Skeletal muscle satellite cell (primary cell): Measurements from ENCODE around the gene FBH1. TPM values are rescaled to one million over a fixed set of nuclear protein-coding genes. Genes with fewer than 3 reads are reported as not detected.
"Not testable (repeated sequence)": the region's sequence is repeated elsewhere in the genome, so short reads cannot be mapped to it uniquely, and the experiment has no call there.

Experiments
- H3K27me3 ChIP-seq: 2 replicates; pipeline ENCODE4 v1.7.0; 2013; ENCODE audit warnings: low read length; ENCODE audit not compliant: control insufficient read depth, insufficient read depth
- H3K36me3 ChIP-seq: 2 replicates; pipeline ENCODE4 v1.7.0; 2013; ENCODE audit warnings: mild to moderate bottlenecking, control low read depth, low read length; ENCODE audit not compliant: insufficient read depth
- H3K4me1 ChIP-seq: 2 replicates; pipeline ENCODE4 v1.7.0; 2013; ENCODE audit warnings: low read length; ENCODE audit not compliant: control insufficient read depth, insufficient read depth
- H3K4me2 ChIP-seq: 2 replicates; pipeline ENCODE4 v1.7.0; 2013; ENCODE audit warnings: mild to moderate bottlenecking, low read length
- H3K4me3 ChIP-seq: 2 replicates; pipeline ENCODE4 v1.7.0; 2013; ENCODE audit warnings: low read length
- H3K9ac ChIP-seq: 2 replicates; pipeline ENCODE4 v1.7.0; 2013; ENCODE audit warnings: mild to moderate bottlenecking, low read depth, low read length, moderate library complexity
- H3K9me3 ChIP-seq: replicated peaks from 2 replicates; pipeline ENCODE4 v1.7.0; 2013; ENCODE audit warnings: mild to moderate bottlenecking, control low read depth, low read length
- total RNA-seq: library from RNA; depleted of rRNA; stranded (reverse); fragments of >200 nt; gene quantifications from 2 replicates; pipeline ENCODE4 v1.2.3, GENCODE V29; 2012; rRNA removed

FBH1 gene
- total RNA-seq = 67.9 and 85.7 TPM in 2 replicates

DNA sequence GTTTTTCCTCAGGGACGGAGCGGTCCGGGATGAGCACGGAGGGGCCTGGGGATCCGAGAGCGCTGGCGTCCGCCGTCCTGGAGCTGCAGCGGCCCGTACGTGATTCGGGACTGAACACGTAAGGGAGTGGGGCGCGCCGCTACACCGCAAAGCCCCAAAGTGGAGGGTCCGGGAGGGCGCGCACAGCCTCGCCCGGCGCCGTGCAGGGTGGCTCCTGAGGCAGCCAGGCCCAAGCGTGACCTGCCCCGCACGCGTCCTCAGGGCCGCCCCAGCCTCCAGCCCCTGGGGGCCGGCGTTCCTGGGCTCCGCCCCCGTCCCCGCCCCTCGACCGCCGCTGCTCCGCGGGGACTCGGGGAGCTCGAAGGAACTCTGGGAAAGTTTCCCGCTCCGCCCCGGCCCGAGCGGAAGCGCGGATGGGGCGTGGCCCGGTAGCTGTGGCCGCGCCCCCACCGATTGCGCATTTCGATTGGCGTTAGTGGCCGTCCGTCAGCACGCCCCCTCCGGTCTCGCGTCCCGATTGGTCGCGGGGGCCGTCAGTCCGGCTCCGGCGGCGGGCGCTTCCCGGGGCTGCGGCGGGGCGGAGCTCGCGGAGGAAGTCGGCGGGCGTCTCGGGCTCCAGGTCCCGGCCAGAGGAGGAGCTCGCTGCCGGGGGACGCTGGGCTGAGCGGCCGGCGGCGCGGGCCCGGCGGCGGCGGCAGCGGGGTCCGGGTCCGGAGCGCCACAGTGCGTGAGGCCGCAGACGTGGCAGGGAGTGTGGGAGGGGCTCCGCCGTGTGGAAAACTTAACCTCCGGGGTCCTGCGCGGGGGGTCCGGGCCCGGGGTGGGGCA lies at the start of gene FBH1, which contains the start of gene ANKRD16:
TSS of gene FBH1 (plus strand) at position 620 of the 828 bp plus-strand sequence. CDS start at position 723, 103 bp downstream.
TSS of gene ANKRD16 (minus strand) at position 270 of the 828 bp plus-strand sequence. CDS start 539 bp downstream, outside the sequence.
- Histone ChIP-seq H3K4me1 (peaks cover 22% of the 10 kb centered on the region), H3K9ac (peak within 1 kb of the TSS; percentile 89), H3K4me3 (peak within 1 kb of the TSS; percentile 95)

DNA sequence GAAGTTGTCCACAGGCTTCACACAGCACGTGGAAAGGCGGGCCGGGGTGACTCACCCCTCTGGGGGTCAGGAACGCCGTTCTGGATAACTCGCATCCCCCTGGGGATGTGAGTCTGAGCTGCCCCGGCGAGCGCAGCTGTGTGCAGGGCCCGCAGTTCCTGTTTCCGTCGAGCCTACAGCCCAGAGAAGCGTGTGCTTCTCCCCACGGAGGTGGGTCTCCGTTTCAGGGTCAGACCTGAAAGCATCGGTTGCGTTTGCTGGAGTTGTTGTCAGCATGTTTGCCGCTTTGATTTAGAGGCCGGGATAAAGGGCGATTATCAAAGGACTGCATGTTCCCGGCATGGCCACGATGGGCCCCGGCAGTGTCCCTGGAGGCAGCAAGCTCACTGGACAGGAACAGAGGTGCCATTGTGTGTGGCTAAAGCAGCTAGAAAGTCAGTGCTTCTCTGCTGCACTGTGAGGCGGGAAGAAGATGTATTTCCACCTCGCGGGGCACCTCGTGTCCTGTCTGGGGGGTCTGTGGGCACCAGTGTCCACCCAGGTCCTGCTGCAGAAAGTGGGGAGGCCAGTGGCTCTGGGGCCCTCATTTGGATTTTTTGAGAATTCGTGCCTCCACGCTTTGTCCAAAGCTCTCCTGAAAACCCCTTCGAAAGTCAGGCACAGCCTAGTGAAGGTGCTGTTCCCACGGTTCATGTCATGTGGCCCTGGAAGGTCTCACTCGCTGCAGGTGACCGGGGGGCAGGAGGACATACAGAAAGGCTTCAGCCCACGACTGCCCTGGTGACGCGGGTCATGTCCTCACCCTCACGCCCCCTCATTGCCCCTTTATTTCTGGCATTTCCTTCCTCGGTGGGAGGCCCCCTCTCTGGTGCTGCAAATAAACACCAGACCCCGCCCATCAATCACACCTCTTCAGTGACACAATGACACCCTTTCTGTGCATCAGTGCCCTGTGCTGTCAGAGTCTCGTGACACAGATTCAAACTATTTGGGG lies 49.4 kb upstream of the FBH1 start:
- Histone ChIP-seq H3K9ac (no peak overlapping the region), H3K4me1 (peaks cover 7% of the 10 kb centered on the region), H3K4me3 (no peak overlapping the region), H3K27me3 (peaks cover 3% of the 10 kb centered on the region), H3K36me3 (no peaks in the 10 kb centered on the region), H3K9me3 (no peaks in the 10 kb centered on the region), H3K4me2 (peak overlapping the region; percentile 61)

More for the DNA sequence above, at the start of gene FBH1, which contains the start of gene ANKRD16:
- H3K9me3 ChIP-seq = no peaks in the 10 kb centered on the region
- H3K36me3 ChIP-seq = peaks cover 20% of the 10 kb centered on the region
- peak within 1 kb of the TSS; percentile 100 for H3K4me2 ChIP-seq
- H3K27me3 ChIP-seq = no peaks in the 10 kb centered on the region

DNA sequence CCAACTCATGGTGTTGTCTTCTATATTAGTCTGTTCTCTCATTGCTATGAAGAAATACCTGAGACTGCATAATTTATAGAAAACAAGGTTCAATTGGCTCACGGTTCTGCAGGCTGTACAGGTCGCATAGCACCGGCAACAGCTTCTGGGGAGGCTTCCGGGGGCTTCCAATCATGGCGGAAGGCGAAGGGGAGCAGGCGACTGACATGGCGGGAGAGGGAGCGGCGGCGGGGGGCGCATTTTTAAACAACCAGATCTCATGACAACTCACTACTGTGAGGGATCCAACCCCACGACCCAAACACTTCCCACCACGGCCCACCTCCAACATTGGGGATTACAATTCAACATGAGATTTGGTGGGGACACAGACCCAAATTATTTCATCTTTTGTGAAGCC lies 48.1 kb upstream of the FBH1 start:
- H3K36me3 ChIP-seq = no peaks in the 10 kb centered on the region
- no peaks in the 10 kb centered on the region for H3K9me3 ChIP-seq
- no peak overlapping the region for H3K4me3 ChIP-seq
- H3K4me2 ChIP-seq = no peak overlapping the region
- H3K9ac ChIP-seq = no peak overlapping the region
- peaks cover 7% of the 10 kb centered on the region for H3K4me1 ChIP-seq
- H3K27me3 ChIP-seq = peaks cover 3% of the 10 kb centered on the region

DNA sequence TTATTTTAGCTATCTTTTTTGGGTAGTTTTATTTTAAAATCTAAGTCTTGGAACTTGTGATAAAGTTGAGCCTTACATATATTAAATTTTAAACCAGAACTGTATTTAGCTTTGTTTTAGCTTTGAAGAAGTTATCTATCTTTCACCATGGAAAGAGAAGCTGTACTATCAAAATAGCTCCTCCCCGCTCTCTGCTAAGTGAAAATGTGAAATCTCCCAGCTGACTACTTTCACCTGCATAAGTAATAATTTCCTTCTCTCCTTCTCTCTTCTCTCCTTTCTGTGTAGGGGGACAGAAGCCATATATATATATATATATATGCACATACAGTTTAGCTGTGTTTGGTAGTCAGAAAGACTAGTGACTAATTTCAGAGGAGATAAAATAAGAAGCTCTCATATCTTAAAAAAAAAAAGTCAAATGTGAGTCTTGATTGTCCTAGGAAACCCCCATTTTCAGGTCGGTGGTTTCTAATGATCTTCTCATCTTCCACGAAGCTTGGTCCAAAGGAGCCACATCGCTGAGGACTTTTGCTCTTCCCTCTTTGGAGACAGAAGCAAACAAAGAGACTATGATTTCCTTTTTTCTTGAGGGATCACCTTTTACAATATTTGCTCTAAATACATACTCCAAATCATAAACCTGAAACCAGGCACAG lies 46.2 kb upstream of the FBH1 start:
- Histone ChIP-seq H3K4me3 (no peak overlapping the region), H3K9me3 (no peaks in the 10 kb centered on the region), H3K27me3 (peaks cover 3% of the 10 kb centered on the region), H3K4me1 (peaks cover 7% of the 10 kb centered on the region), H3K9ac (no peak overlapping the region), H3K36me3 (no peaks in the 10 kb centered on the region), H3K4me2 (no peak overlapping the region)

DNA sequence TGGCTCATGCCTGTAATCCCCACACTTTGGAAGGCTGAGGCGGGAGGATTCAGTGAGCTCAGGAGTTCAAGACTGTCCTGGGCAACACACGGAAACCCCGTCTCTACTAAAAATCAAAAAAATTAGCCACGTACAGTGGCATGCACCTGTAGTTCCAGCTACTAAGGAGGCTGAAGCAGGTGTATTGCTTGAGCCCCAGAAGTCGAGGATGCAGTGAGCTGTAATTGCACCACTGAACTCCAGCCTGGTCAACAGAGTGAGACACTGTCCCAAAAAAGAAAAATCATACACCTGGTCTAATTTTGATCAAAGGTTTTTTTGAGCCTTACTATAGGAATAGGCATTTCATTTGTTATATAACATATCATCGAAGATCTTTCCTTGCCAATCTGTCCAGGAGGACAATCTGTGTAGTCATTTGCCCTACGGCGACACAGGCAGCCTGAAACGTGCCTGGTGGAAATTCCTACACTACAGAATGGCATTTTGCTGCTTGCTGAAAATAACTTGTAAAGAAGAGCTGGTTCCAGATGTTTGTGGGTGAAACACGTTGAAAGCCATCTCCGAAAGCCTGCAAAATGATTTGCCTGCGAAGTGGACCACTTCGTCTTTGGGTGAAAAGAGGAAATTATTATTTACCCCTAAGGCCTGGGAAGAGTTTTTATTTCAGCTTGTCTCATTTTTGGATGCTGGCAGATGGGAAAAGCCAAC lies 45.5 kb upstream of the FBH1 start:
- Histone ChIP-seq H3K27me3 (peaks cover 6% of the 10 kb centered on the region), H3K9ac (no peak overlapping the region), H3K36me3 (no peaks in the 10 kb centered on the region), H3K4me3 (no peak overlapping the region), H3K4me2 (no peak overlapping the region), H3K9me3 (no peaks in the 10 kb centered on the region), H3K4me1 (peaks cover 7% of the 10 kb centered on the region)

DNA sequence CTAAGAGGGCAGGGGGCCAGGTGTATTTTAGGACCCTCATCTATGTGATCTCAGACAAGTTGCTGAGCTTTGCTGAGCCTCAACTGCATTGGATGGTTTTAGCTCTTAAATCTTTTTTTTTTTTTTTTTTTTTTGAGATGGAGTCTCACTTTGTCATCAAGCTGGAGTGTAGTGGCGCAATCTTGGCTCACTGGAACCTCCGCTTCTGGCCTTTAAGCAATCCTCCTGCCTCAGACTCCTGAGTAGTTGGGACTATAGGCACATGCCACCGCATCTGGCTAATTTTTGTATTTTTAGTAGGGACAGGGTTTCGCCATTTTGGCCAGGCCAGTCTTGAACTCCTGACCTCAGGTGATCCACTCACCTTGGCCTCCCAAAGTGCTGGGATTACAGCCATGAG lies 43.4 kb upstream of the FBH1 start:
- H3K27me3 ChIP-seq = not testable (repeated sequence)

DNA sequence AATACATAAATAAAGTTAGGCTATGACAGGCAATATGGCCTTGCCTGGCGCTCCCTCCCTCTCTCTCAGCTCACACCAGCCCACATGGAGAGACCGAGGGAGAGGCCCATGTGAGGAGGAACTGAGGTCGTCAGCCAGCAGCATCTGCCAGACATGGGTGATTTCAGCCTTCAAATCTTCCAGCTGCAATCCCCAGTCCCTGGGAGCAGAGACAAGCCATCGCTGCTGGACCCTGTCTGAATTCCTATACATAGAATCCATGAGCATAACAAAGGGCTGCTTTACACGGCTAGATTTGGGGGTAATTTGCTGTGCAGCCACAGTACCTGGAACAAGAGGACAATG lies 35.9 kb upstream of the FBH1 start:
- no peak overlapping the region for H3K4me2 ChIP-seq
- no peaks in the 10 kb centered on the region for H3K9me3 ChIP-seq
- H3K4me1 ChIP-seq = no peaks in the 10 kb centered on the region
- H3K36me3 ChIP-seq = no peaks in the 10 kb centered on the region
- no peak overlapping the region for H3K4me3 ChIP-seq
- peaks cover 7% of the 10 kb centered on the region for H3K27me3 ChIP-seq
- no peak overlapping the region for H3K9ac ChIP-seq

More for the DNA sequence above, 43.4 kb upstream of the FBH1 start:
- not testable (repeated sequence) for H3K4me2 ChIP-seq, H3K4me3 ChIP-seq, H3K36me3 ChIP-seq, H3K9ac ChIP-seq, H3K4me1 ChIP-seq, H3K9me3 ChIP-seq

DNA sequence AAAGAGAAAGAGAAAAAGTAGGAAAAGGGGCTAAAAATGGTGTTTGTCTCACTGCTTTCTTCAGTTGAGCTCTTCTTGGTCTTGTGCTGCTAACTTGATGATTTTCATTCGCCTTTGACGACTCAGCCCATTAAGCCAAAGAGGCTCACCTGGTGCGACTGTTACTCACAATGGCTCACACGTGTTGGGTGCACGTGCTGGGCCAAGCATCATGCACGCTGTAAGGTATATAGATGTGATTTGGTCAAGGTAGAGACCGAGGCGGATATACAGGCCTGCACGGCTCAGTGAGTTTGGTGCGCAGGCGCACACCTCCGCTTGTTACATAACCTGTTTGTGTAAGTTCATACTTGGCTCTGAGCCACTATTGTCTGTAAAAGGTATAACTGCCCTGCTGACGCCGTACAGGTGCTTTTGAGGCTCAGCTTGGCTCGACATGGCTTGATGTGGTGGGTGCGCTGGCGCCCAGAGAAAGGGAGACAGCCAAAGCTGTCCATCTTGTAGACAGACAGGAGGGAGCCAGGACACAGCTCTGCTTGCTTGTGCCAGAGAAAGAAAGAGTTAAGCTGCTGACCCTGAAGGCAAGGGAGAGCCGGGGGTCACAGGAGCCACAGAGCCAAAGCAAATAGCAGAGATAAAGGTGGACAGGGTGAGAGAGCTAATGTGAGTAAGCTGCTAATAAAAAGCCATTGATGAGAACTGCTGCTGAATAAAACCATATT lies 33.9 kb upstream of the FBH1 start:
- peaks cover 3% of the 10 kb centered on the region for H3K4me1 ChIP-seq
- no peaks in the 10 kb centered on the region for H3K36me3 ChIP-seq
- no peaks in the 10 kb centered on the region for H3K9me3 ChIP-seq
- H3K4me3 ChIP-seq = no peak overlapping the region
- H3K4me2 ChIP-seq = no peak overlapping the region
- H3K9ac ChIP-seq = no peak overlapping the region
- peaks cover 5% of the 10 kb centered on the region for H3K27me3 ChIP-seq

DNA sequence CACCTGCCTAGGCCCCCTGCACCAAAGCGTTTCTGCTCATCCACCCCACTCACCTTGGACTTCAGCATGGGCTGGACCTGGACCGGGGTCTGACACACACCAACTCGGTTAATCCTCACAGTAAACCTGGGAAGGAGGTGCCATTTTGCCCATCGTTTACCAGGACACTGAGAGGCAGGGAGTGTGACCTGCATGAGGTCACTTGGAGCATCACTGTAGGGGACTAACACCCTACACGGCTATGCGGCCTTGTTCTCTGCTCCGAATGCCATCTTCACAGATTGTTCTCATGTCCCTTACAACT lies 33.4 kb upstream of the FBH1 start:
- no peaks in the 10 kb centered on the region for H3K36me3 ChIP-seq
- H3K9me3 ChIP-seq = no peaks in the 10 kb centered on the region
- no peak overlapping the region for H3K4me3 ChIP-seq
- no peak overlapping the region for H3K4me2 ChIP-seq
- H3K4me1 ChIP-seq = peaks cover 7% of the 10 kb centered on the region
- H3K27me3 ChIP-seq = peaks cover 5% of the 10 kb centered on the region
- no peak overlapping the region for H3K9ac ChIP-seq

DNA sequence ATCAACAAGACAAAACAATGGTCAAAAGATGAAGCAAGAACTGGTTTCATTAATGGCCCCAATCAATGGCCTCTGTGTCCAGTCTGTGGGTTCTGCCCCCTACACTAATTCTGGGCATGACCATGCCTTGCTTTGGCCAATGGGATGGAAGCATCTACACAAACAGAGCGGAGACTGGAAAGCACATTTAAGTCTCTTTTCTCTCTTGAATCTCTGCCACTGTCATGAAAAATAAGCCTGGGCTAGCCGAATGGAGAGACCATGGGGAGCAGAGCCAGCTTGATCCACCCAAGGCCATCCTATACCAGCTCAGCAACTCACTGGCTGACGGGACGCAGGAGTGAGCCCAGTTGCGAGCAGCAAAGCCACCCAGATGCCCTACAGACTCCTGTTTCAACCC lies 31.2 kb upstream of the FBH1 start:
- H3K4me3 ChIP-seq = no peak overlapping the region
- H3K9me3 ChIP-seq = no peaks in the 10 kb centered on the region
- H3K27me3 ChIP-seq = peaks cover 5% of the 10 kb centered on the region

More for the DNA sequence above, 31.2 kb upstream of the FBH1 start:
- Histone ChIP-seq H3K4me2 (no peak overlapping the region), H3K9ac (no peak overlapping the region), H3K4me1 (peaks cover 15% of the 10 kb centered on the region), H3K36me3 (no peaks in the 10 kb centered on the region)
